Activated CD8-positive, alpha-beta memory T cell treated with anti-CD3 and anti-CD28 coated beads, Interleukin-2, amount 50 U/mL, for 4 hours (primary cell): ENCODE results near the gene CLEC18A.
"Not testable (repeated sequence)": the region's sequence is repeated elsewhere in the genome, so short reads cannot be mapped to it uniquely, and the experiment has no call there.

Experiments used
- DNase-seq: peaks from one replicate; pipeline ENCODE4 v3.0.0-alpha.2; 2020

The CLEC18A gene

DNA sequence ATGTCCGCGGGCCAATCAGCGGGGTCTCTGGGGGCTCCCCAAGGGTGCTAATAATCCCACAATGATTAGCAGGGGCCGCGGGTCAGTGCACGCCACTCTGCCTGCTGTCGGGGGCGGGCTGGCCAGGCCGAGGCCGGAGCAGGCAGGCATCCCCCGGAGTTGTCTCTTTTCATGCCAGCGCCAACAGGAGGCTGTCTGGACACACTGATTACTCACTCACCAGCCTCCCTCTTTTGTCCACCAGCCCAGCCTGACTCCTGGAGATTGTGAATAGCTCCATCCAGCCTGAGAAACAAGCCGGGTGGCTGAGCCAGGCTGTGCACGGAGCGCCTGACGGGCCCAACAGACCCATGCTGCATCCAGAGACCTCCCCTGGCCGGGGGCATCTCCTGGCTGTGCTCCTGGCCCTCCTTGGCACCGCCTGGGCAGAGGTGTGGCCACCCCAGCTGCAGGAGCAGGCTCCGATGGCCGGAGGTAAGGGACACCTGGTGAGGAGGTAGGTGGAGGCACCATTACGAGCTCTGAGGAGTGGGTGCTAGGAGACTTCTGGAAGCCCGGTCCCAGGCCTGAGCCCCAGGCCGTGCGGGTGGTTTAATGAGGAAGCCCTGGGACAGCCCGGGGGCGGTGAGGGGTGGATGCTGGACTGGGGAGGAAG, at the start of gene CLEC18A:
Gene CLEC18A (plus strand): TSS at position 318 of the 655 bp plus-strand sequence. CDS start 33 bp downstream, at position 351.
- DNase-seq = not testable (repeated sequence)

DNA sequence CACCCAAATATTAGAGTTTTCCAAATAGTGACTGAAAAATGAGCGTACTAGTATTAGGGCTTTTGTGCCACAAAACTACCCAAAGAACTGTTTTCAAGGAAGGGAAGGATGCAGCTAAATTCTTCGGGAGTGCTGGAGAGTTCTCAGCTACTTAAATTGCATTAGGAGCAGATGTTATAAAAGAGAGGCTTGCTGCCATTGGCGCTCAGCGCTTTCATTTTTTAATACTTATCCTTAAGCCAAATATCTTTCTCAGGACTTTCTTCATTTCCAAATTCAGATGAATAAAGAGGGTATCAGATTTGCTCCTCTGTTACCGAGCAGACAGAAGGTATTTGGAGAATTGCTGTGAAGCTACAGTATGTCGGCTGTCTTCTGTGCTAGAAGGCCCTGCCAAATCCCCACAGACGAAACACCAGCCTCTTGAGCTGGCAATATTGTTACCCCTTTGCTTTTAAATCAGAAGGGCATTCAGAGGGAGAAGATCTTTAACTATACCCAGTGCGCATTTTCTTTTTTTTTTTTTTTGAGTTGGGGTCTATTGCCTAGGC, 47.2 kb upstream of the CLEC18A start:
- no peak for DNase-seq

DNA sequence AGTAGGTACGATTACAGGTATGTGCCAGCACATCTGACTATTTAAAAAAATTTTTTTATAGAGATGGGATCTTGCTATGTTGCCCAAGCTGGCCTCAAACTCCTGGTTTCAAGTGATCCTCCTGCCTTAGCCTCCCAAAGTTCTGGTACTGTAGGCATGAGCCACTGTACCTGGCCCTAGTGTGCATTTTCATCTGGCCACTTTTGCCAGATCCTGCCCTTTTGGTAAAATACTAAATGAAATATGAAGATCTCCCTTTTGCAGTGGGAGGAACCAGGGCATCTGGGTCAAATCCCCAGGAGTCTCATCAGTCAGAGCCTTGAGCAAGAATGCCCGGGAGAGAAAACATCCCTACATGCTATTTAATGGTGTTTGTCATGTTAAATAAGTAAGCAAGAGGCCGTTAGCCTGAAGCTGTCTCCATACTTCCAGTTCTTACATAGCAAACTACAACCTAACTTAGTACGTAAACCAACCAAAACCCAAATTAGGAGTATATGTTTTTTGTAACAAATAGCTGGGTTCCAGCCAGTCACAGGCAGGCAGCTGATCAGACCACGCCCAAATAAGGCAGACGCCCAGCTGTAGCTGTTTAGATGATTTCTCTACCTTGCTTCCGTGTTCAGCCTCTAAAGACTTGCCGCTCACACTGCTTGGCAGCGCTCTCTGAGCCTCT, 46.5 kb upstream of the CLEC18A start:
- DNase-seq = no peak

DNA sequence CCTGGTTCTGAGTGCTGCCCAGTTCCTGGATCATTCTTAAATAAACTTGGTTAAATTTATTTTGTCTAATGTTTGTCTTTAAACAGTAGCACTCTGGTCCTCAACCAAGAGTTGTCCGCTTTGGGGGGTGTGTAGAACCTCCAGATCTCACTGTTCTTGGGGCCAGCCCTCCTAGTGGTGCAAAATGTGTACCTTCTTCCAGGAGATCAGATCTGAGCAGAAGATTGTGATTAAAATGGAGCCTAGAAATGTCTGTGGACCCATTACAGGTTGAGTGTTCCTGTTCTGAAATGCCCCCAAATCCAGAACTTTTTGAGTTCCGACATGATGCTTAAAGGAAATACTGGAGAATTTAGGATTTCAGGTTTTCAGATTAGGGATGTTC, 46.0 kb upstream of the CLEC18A start:
- no peak for DNase-seq

DNA sequence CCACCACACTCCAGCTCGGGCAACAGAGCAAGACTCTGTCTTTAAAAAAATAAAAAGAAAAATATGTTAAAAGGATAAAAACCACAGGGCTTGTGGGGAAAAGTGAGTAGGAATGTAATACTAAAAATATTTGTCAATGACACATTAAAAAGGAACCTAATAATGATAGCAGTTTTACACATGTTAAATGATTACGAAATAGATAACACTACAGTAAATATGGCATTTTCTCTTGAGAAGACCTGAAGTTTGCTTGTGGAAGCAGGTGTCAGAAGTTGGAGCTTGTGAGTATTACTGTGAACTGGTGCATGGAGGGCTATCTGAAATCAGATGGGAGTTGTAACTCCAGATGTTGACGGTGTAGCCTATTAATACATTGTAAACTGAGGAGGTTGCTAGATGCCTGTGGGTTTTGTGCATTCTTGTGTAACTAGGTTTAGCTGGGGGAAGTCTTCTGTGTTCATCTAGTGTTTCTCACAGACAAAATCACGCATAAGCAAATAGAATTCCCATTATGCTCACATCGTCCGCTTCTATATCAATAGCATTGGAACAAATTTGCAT, 44.2 kb upstream of the CLEC18A start:
- DNase-seq = no peak

DNA sequence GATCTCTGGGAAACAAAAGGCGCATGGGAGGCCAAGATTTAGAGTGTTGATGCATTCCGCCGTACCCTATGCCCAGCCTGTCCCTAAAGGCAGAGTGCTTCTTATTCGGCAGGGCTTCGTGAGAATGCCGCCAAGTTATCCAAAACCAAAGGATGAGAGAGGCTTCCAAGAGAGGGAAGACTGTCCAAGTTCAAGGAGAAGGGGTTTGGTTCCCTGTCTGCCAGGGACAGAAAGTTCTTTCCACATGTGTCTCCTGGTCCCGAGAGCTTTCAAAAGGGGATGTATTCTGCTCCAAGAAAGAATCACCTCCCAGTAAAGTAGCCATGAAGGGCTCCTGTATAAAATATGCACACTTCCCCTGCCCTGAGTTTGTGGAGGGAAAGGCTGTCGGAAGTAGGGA, 42.1 kb upstream of the CLEC18A start:
- DNase-seq = no peak

DNA sequence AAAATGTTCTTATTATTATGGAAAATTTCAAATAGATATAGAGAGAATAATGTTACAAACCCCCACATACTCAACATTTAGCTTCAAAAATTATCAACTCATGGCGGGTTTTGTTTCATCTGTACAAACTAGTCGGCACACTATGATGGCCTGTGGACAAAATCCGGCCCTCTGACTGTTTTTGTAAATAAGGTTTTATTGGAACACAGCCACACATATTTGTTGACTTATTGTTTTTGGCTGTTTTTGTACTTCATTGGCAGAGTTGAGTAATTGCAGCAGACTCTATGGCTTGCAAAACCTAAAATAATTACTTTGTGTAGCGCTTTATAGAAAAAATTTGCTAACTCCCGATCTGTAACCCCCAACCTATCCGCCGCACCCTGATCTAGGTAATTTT, 41.4 kb upstream of the CLEC18A start:
- DNase-seq = no peak

DNA sequence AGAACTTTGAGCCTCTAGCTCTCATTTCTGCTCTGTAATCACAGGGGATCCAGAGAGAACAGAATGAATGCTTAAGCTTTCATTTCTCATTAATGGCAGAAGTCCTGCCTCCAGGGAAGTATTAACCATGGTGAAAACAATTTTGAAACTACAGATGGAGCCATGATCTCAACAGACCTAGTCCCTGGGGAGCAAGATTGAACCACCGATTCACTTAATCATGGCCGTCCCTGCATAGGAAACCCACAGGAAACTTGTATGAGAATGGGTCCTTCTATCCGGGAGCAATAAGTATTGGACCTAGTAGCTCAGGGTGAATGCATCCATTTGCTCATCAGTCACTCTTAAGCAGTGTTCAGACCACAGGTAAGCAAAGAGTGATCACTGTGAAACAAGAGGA, 40.2 kb upstream of the CLEC18A start:
- DNase-seq = no peak

DNA sequence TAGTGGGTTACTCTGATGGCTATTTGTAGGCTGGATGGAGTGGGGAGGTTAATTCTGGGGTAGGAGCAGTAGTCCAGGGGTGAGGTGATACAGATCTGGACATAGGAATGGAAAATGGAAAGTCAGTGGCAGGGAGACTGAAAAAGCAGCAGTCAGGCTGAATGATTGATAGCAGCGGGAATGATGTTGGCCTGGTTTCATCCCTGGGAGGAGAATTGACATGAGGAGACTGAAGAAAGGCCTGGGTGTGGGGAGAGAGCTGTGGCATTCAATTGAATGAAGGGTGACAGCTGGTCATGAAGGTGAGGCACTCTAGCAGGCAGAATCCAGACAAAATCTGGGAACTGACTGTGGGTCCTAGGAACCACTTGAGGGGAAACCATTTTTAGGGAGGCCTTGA, 34.7 kb upstream of the CLEC18A start:
- DNase-seq = no peak

DNA sequence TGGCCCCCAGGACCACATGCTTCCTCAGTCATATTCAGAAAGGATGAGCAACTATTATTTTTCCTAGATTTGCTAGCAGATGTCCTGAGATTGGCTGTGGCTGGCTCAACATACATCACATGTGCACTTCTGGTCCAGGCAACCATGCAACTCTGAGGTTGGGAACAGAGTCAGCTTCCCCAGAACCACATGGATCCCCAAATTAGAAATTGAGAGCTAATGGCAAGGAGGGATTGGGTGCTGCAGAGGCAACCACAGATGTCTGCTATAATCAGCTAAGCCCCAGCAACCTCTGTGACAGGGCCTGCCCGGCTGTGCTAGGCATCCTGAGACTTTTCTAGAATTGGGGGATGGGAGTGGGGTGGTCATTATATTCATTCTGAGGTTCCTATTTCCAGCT, 33.8 kb upstream of the CLEC18A start:
- DNase-seq = no peak

DNA sequence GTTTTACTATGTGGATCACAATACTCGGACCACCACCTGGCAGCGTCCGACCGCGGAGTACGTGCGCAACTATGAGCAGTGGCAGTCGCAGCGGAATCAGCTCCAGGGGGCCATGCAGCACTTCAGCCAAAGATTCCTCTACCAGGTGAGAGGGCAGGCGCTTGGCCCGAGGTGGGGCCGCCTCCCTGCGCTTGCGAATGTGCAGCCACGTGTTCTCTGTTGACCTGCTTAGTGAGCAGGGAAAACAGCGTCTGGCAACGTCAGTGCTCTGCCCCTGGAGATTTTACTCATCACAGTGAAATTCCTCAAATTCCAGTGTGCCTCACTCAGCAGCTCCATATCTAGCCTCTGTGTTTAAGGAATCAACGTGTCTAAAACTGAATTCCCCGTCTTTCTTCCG, 33.4 kb upstream of the CLEC18A start:
- DNase-seq = no peak

DNA sequence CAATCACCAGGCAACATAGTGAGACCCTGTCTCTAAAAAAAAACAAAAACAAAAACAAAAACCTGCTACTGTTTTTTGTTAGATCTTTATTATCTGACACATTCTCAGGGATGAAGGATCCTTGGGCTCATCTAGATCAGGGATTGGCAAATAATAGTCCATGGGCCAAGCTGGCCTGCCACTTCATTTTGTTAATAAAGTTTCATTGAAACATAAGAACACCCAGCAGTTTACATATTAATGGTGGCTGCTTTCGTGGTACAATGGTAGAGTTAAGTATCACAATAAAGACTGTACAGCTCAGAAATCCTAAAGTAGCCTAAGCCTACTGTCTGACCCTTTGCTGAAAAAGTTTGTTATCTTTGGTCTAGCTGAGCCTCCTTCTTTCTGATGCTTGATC, 32.9 kb upstream of the CLEC18A start:
- no peak for DNase-seq

DNA sequence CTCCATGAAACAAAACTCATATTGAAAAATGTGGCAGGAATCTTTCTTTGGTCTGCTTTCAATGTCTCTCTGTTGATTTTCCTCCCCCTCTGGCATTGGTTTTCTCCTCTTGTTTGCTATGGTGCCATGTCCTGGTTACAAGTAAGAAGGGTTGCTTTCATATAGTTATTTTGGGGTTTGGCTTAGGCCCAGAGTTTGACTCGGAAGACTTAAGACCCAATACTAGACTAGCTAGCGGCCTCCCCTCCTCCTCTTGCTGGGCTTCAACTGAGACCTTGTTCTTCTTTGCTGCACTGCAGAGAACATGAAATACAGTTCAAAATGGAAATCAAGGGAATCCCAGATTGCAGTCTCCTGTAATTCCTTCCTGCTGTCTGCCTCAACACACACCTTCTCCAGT, 30.0 kb upstream of the CLEC18A start:
- DNase-seq = no peak

DNA sequence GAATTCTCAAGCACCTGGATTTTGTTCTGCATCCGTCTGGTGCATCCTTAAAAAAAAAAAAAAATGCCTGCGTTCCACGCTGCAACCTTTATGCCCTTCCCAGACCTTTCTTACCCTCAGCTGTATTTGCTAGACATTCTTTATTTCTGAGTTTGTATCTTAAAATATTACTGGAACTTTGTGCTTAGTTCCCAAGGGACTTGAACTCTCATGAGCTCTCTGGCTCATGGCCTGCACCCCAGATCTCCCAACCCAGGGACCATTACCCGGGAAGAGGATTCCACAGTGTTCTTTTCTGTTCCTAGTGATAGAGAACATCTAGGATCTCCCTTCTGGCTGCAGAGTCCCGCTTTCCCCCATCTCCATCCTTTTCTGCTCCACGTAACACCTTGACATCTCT, 28.9 kb upstream of the CLEC18A start:
- DNase-seq = no peak

DNA sequence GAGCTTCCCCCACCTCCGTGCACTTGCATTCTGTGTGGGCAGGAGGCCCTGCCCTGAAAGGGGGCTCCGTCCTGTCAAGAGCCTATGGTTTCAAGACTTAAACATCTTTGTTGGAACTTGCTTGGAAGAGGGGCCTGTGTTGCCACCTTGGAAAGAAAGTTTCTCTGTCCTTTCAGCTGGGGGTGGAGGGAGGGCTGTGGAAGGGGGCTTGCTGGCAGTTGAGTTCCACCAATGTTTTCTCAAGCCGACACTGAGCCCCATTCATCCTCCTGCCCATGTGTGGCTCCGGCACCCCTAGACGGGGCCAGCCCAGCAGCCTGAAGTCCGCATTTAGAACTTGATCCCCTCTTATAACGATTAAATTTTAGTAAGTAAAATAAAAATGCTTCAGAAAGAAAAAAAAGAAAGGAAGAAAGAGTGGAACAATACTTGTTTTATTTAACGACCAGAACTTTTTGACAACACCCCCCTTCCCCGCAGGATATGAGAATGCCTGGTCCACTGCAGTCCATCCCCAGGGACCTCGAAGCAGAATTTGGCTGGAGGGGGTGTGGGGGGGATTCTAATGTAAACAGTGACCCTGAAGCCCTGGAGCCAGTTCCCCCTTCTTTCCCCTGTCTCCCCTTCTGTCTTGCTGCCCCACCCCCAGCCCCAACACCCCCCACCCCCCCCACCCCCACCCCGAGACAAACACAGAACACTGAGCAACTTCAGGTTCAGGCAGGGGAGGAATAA, 26.9 kb upstream of the CLEC18A start:
- DNase-seq = no peak

DNA sequence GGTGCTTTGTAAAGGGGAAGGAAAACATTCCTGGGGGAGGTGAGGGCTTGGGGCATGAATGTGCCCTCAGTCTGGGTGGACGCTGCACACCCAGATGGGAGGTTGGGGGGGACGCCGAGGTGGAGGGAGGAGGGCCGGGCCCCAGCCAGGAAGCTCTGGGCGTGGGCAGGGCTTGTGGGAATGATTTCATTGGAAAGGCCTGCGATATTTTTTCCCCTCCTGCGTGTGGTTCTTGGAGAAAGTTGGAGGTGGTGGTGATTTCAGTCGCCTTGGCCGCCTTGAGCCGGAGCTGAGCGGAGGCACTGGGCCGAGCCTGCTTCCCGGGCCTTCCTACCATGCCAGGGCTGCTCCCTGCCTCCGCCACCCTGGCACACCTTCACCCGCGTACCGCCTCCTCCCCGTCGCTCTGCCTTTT, 26.4 kb upstream of the CLEC18A start:
- no peak for DNase-seq

DNA sequence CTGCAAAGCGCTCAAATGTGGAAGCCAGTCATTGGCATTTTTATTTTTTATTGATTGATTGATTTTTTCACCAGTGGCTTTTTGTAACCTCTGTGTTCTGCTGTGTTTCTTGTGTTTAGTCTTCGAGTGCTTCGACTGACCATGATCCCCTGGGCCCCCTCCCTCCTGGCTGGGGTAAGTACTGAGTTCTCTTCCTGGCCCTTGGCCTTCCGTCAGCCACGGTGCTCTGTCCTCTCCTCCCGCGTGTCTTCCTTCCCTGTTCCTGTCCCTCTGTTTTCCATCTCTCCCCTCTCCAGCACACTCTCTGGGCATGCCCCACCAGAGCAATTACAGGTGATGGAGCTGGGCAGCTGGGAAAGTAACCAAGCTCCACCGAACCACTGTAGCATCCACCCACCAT, 25.8 kb upstream of the CLEC18A start:
- no peak for DNase-seq

DNA sequence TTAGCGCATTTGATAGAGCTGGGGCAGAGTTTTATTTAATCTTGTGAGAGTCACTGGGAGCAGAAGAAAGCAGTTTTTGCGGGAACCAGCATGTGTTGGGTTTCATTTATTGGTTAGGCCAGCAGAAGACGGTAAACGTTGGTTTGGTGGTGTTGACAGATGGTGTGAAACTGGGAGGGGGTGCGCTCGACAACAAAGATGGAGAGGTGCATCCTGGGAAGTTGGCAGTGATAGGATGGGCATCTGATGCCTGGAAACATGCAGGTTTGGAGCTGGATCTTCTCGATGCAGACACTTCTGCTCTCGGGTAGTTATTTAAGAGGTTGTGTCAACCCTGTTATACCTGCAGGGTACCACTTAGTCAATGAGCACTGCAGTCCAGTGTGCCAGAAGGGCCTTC, 24.9 kb upstream of the CLEC18A start:
- no peak for DNase-seq

DNA sequence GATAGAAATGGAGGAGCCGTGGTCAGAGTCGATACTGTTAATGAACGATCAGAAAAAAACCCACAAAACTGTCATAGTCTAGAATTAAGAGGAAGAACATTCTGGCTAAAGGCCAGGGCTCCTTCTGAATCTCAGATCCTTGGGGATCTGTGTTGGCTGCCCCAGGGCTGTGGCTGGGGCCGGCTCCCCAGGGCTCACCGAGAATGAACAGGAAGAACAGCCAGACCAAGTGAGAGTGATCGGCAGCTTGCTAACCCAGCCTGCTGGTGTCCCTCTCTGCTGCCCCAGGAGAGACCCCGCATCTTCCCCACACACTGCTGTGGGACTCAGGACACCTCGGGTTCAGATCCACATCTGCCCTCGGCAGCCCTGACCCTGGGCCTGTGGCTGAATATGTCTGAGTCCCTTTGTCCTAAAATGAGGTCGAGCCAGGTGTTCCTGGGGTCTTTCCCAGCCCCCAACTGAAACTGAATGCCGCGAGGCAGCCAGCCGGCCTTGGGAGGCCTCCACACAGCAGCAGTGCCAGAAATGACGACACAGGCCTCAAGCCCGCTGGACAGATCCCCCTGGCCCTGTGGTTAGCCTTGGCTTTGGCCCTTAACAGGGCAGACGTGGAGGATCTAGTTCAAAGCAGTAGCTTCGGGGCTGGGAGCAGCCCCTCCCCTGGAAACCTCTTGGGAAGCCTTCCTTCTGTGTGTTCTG, 23.9 kb upstream of the CLEC18A start:
- DNase-seq = no peak

DNA sequence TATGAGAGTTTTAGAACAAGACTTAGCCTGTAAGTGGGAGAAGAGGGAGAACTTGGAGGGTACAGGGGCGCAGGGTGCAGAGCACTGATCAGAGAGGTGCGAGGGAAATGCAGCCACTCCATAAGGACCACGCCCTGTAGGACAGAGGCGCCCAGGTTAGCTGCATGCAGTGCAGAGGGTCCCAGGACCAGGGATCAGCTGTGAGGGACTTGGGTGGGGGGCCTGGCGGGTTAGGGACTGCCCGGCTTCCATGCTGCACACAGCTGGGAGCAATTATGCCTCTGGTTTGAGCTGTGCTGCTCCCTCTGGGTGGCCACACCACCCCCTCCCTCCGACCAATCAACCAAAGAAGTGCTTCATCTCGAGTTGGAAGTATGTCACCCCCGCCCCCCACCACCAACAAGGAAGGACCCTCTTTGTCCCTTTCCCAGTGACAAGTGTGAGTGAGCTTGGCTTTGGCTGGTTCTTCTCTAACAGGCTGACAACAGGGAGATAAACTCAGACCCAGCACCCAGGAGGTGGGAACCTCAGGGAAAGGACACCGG, 22.2 kb upstream of the CLEC18A start:
- no peak for DNase-seq

DNA sequence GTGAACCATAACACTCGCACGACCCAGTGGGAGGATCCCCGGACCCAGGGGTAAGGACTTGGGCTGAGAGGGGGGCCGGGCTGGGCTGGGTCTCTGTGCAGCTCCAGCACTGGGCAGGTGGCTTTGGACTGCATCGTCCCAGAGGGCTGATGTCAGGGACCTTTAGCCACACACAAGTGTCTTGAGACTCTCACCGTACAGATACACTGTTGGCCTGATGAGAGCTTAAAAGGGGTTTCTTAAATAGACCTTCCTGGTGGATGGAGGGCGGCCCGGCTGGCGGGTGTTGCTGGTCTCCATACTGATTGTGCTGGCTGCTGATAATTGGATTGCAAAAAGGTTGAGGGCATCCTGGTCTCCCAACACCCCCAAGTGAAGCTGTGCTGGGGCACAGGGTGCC, 21.7 kb upstream of the CLEC18A start:
- no peak for DNase-seq

DNA sequence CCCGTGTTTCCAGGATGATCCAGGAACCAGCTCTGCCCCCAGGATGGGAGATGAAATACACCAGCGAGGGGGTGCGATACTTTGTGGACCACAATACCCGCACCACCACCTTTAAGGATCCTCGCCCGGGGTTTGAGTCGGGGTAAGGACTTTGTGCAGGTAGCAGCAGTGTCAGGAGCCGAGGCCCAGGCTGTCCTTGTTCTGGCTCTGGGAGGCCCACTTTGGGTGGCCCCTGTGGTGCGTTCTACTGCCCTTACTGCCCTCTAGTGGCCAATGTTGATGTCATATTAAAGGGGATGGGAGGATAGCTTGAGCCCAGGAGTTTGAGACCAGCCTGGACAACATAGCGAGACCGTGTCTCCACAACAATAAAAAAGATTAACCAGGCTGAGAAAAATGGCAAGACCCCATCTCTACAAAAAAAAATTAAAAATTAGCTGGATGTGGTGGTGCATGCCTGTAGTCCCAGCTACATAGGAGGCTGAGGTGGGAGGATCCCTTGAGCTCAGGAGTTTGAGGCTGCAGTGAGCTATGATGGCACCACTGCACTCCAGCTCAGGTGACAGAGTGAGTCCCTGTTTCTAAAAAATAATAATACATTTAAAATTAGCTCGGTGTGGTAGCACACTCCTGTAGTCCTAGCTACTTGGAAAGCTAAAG, 20.9 kb upstream of the CLEC18A start:
- DNase-seq = peak; percentile 34
